Activated CD4-positive, alpha-beta T cell treated with anti-CD3 and anti-CD28 coated beads, Interleukin-2, amount 10 ng/mL, durations not matched to agents 7 days and 5 days (primary cell): Measurements from ENCODE around the gene PAEP. TPM values are rescaled to one million over a fixed set of nuclear protein-coding genes. Genes with fewer than 3 reads are reported as not detected.

Source experiments
- CTCF ChIA-PET: fragments of 350-600 bp; sonication (Branson Sonifier 250); formaldehyde crosslinking; loops from one replicate; lab custom pipeline; 2021; ENCODE audit warnings: antibody characterized with exemption; lab: Charles Lee
- POLR2A ChIA-PET: fragments of 350-600 bp; sonication (Branson Sonifier 250); formaldehyde crosslinking; loops from one replicate; lab custom pipeline; 2021; ENCODE audit warnings: antibody characterized with exemption; lab: Charles Lee
- DNase-seq: peaks from one replicate; pipeline ENCODE4 v3.0.0-alpha.2; 2020
- H3K27ac Mint-ChIP-seq: one replicate; pipeline ENCODE4 v1.8.0; 2021; ENCODE audit warnings: mild to moderate bottlenecking, moderate library complexity, mixed read lengths
- H3K27me3 Mint-ChIP-seq: one replicate; pipeline ENCODE4 v1.8.0; 2021; ENCODE audit warnings: mixed read lengths
- H3K36me3 Mint-ChIP-seq: one replicate; pipeline ENCODE4 v1.8.0; 2021; ENCODE audit warnings: low read depth, mixed read lengths
- H3K4me1 Mint-ChIP-seq: one replicate; pipeline ENCODE4 v1.8.0; 2021; ENCODE audit warnings: mixed read lengths
- H3K4me3 Mint-ChIP-seq: one replicate; pipeline ENCODE4 v1.8.0; 2021; ENCODE audit warnings: mild to moderate bottlenecking, moderate library complexity, mixed read lengths
- H3K9me3 Mint-ChIP-seq: one replicate; pipeline ENCODE4 v1.8.0; 2021; ENCODE audit warnings: mixed read lengths
- total RNA-seq, 2 experiments: library from RNA; stranded (reverse); gene quantifications; one replicate each; pipeline ENCODE4 v1.2.3, GENCODE V29; 2021

The PAEP gene
- total RNA-seq, 2 experiments from 2014 or later, result not detected

DNA sequence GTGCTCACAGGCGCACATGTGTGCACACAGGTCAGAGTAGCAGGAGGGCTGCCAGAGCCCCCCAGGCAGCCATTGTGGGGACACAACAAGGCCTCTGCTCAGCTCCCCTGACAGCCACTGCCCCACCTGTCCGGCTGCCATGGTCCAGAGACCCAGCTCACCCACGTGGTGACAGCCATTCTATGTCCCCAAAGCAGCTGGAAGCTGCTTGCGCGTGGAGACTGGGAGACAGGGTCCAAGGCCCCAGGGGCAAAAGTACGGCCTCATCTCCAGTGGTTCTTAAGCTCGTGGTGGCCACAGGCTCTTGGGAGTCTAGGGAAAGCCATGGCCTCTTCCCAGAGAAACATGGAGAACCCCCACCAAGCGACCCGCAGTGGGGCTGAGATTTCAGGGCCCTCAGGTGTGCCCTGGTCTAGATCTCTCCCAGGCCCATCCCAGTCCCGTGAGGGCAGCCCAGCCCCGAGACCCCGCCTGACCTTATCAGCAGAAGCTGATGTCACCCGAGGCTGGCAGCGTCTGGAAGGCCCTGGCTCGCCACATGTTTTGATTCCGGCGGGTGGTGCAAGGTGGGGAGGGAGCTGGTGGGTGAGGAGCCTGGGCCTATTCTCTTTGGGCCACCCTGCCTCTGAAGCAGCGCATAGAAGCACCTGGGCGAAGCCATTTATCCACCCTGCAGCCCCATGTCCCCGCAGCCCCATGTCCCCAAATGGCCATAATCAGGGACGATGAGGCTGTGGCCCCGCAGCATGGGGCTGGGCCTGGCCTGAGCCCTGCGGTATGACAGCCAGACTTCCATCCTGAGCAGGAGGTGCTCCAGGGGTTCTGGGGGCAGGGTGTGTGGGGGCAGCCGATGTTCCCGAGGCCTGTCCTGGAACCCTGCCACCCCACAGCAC is 46.1 kb downstream of the PAEP start:
- Mint-ChIP-seq H3K36me3 (no peaks in the 10 kb centered on the region), H3K4me3 (no peak overlapping the region), H3K27me3 (no peaks in the 10 kb centered on the region), H3K4me1 (no peaks in the 10 kb centered on the region), H3K27ac (no peak overlapping the region), H3K9me3 (no peaks in the 10 kb centered on the region)
- no peak for DNase-seq
- CTCF ChIA-PET, result interaction anchor here (0.7 kb wide), 1 partner anchor 490 kb away, joined by 3 read pairs; no protein-coding TSS in a partner anchor
- POLR2A ChIA-PET, result no interaction called here

- Mint-ChIP-seq H3K4me1 (no peaks in the 10 kb centered on the region), H3K4me3 (no peak overlapping the region), H3K27me3 (no peaks in the 10 kb centered on the region), H3K36me3 (no peaks in the 10 kb centered on the region), H3K9me3 (no peaks in the 10 kb centered on the region), H3K27ac (no peak overlapping the region)
- ChIA-PET CTCF (no interaction called here), POLR2A (no interaction called here)
- DNase-seq, result no peak
Measured at GRCh38 chr9:135608294-135608998, 46.9 kb downstream of the PAEP start.

GRCh38 chr9:135608999-135609317 is 47.4 kb downstream of the PAEP start:
- no peak overlapping the region for H3K4me3 Mint-ChIP-seq
- no peaks in the 10 kb centered on the region for H3K4me1 Mint-ChIP-seq
- H3K27me3 Mint-ChIP-seq, result no peaks in the 10 kb centered on the region
- ChIA-PET POLR2A (no interaction called here), CTCF (no interaction called here)
- DNase-seq, result no peak
- no peak overlapping the region for H3K27ac Mint-ChIP-seq
- H3K9me3 Mint-ChIP-seq, result no peaks in the 10 kb centered on the region
- H3K36me3 Mint-ChIP-seq, result no peaks in the 10 kb centered on the region

DNA sequence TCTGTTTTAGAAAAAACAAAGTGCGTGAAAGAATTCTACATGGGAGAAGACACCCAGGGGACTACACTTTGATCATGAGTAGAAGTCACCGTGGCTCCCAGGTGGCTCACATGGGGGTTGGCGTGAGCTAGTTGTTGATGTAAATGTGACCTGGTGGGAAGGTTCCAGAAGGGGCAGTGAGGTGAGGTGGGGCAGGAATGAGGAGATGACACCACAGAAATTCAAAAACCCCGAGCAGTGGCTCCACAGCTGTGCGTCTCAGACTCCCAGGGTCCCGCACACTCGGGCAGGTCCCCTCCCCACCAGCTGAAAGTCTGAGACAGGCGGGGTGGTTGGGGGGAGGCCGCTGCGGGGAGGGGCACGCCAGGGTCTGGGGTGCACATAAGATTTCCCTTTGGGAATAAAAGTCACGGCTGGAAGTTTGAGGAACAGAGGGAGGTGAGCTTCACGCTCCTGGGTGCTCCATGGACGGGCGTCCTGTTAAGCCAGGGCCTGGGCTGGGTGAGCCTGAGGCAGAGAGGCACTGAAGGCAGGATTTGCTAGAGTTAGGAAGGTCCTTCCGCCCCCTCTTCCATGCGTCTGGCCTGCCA is 47.9 kb downstream of the PAEP start:
- no peak for DNase-seq
- POLR2A ChIA-PET, result no interaction called here
- no peaks in the 10 kb centered on the region for H3K9me3 Mint-ChIP-seq
- no peak overlapping the region for H3K4me3 Mint-ChIP-seq
- no peaks in the 10 kb centered on the region for H3K4me1 Mint-ChIP-seq
- CTCF ChIA-PET, result no interaction called here
- H3K36me3 Mint-ChIP-seq, result no peaks in the 10 kb centered on the region
- H3K27me3 Mint-ChIP-seq, result no peaks in the 10 kb centered on the region
- H3K27ac Mint-ChIP-seq, result no peak overlapping the region

DNA sequence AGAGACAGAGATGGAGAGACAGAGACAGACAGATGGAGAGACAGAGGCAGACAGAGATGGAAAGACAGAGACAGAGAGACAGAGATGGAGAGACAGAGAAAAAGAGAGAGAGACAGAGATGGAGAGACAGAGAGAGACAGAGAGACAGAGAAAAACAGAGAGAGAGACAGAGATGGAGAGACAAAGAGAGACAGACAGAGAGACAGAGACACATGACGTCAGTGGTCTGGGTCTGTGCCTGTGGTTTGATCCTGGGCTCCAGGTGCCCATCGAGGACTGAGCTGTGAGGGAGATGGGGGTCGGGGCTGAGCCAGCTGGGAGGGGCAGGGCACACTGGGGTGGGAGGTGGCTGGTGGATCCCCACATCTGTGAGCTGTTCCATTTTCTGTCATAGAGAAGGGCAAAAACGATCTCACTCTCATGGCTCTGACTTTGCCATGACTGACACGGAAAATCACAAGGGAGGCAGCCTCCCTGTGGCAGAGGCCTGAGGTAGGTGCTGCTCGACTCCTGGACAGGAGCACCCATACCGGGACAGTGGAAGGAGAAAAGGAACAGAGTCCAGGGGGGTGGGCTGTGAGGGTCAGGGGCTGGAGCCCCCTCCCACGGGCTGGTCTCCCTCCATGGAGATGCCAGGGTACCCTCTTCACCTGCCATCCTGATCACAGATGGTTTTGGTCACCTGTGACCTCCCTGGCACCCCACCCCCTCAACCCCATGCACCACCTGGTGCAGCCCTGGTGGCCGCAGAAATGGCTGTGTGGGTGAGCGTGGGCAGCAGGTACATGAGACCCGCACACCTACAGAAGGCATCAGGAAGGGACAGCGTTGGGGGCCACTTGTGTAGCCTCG is 49.0 kb downstream of the PAEP start:
- H3K36me3 Mint-ChIP-seq, result no peaks in the 10 kb centered on the region
- H3K27ac Mint-ChIP-seq, result no peak overlapping the region
- H3K4me1 Mint-ChIP-seq, result no peaks in the 10 kb centered on the region
- H3K27me3 Mint-ChIP-seq, result no peaks in the 10 kb centered on the region
- ChIA-PET CTCF (no interaction called here), POLR2A (no interaction called here)
- no peaks in the 10 kb centered on the region for H3K9me3 Mint-ChIP-seq
- H3K4me3 Mint-ChIP-seq, result no peak overlapping the region
- DNase-seq, result no peak

DNA sequence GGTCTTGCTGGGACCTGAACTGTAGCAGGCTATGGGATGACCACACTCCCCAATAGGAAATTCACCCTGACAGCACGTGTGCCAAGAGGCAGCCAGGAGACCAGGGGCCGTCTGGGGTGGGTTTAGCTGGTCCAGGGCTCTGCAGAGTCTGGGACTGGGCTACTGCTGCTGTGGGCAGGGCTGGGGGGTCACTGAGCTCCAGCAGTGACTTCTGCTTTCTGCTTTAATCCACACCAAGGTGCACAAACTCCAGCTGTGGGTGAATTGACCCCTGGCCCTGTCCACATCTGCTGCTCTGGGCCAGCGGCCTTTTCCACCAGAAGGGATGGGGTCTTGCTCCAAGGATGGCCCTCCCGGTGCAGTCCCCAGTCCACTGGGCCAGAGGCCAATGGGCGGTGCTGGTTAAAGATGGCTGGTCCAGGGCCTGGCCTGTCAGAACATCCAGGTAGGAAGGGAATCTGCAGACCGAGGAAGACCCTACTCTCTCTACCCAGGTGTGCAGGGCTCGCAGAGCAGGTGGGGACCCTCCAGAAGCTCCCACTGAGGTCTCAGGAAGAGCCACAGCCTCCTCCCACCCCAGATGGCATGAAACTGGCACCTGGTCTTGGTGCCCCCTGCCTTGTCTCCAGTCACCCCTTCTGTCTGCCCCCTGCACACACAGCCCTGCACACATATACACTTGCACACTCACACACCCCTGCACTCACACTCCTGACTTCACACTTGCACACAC is 49.8 kb downstream of the PAEP start:
- Mint-ChIP-seq H3K27me3 (no peaks in the 10 kb centered on the region), H3K4me3 (no peak overlapping the region), H3K27ac (no peak overlapping the region), H3K9me3 (no peaks in the 10 kb centered on the region), H3K4me1 (no peaks in the 10 kb centered on the region), H3K36me3 (no peaks in the 10 kb centered on the region)
- no peak for DNase-seq
- ChIA-PET POLR2A (no interaction called here), CTCF (no interaction called here)

DNA sequence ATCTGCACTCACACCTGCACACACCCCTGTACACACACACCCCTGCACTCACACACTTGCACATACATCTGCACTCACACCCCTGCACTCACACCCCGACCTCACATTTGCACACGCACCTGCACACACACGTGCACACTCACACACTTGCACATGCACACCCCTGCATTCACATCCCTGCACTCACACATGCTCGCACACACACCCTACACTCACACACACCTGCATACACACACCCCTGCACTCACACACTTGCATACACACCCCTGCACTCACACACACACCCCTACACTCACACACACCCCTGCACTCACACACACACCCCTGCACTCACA is 50.3 kb downstream of the PAEP start:
- no peaks in the 10 kb centered on the region for H3K4me1 Mint-ChIP-seq
- no peaks in the 10 kb centered on the region for H3K36me3 Mint-ChIP-seq
- ChIA-PET CTCF (no interaction called here), POLR2A (no interaction called here)
- no peak overlapping the region for H3K27ac Mint-ChIP-seq
- no peaks in the 10 kb centered on the region for H3K27me3 Mint-ChIP-seq
- no peaks in the 10 kb centered on the region for H3K9me3 Mint-ChIP-seq
- DNase-seq, result no peak
- no peak overlapping the region for H3K4me3 Mint-ChIP-seq

- H3K9me3 Mint-ChIP-seq, result no peaks in the 10 kb centered on the region
- POLR2A ChIA-PET, result no interaction called here
Measured at GRCh38 chr9:135612437-135612836, 50.9 kb downstream of the PAEP start.

GRCh38 chr9:135612981-135613910 is 51.7 kb downstream of the PAEP start:
- H3K4me1 Mint-ChIP-seq, result no peaks in the 10 kb centered on the region
- no peak overlapping the region for H3K4me3 Mint-ChIP-seq
- CTCF ChIA-PET, result no interaction called here
- H3K36me3 Mint-ChIP-seq, result no peaks in the 10 kb centered on the region
- POLR2A ChIA-PET, result no interaction called here
- H3K27me3 Mint-ChIP-seq, result no peaks in the 10 kb centered on the region
- no peak for DNase-seq
- no peaks in the 10 kb centered on the region for H3K9me3 Mint-ChIP-seq
- H3K27ac Mint-ChIP-seq, result no peak overlapping the region

More at GRCh38 chr9:135612437-135612836, 50.9 kb downstream of the PAEP start:
- Mint-ChIP-seq H3K4me3 (no peak overlapping the region), H3K36me3 (no peaks in the 10 kb centered on the region), H3K4me1 (no peaks in the 10 kb centered on the region), H3K27me3 (no peaks in the 10 kb centered on the region), H3K27ac (no peak overlapping the region)
- CTCF ChIA-PET, result no interaction called here
- DNase-seq, result no peak

DNA sequence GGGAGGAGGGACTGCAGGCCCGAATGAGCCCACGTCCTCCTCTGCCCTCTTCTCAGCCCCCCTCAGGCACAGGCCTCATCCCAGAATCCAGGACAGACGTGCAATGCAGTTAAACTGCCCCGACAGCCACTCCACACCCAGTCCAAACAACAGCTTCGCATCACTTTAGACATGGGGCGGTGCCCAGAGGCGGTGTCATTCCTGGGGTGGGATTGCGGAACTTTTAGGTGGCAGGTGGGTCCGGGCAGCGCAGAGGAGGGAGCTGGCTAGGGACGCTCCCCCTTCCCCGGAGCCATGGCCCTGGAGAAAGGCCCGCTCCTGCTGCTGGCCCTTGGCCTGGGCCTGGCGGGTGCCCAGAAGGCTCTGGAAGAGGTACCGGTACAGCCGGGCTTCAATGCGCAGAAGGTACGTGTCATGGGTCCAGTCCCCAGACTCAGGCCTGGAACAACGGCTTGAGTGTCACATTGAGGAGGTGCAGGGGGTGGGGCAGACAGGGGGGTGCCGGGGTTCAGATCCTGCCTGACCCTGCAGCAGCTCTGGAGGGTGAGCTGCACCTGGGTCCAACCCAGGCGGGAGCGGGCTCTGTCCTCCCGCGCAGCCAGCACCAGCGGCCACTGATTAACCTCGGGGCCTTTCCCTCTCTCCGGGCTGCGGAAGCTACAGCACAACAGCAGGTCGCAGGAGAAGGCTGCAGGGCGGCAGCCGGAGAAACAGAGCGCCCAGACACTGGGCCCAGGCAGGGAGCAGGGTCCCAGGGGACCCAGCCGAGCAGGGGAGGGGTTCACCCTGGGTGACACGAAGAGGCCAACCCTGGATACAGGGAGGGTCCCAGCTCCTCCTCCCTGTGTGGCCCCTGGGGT is 52.6 kb downstream of the PAEP start:
- H3K4me3 Mint-ChIP-seq, result no peak overlapping the region
- POLR2A ChIA-PET, result no interaction called here
- no peak overlapping the region for H3K27ac Mint-ChIP-seq
- H3K4me1 Mint-ChIP-seq, result no peaks in the 10 kb centered on the region
- no peaks in the 10 kb centered on the region for H3K36me3 Mint-ChIP-seq
- no peaks in the 10 kb centered on the region for H3K9me3 Mint-ChIP-seq
- DNase-seq, result no peak
- CTCF ChIA-PET, result no interaction called here
- H3K27me3 Mint-ChIP-seq, result no peaks in the 10 kb centered on the region
